NCI-H510A (cell line): Measurements from ENCODE around the gene CCL8.
A peak's percentile ranks its signal among the peaks of the same experiment; 100 is the strongest.
"Not testable (repeated sequence)": the region's sequence is repeated elsewhere in the genome, so short reads cannot be mapped to it uniquely, and the experiment has no call there.

Experiments used
- DNase-seq: peaks from one replicate; lab custom pipeline; 2025; lab: John Stamatoyannopoulos, UW

Gene CCL8

GRCh38 chr17:34314279-34314678 lies 5.0 kb upstream of the CCL8 start:
- DNase-seq: no peak

GRCh38 chr17:34318474-34318873 lies 761 bp upstream of the CCL8 start:
- DNase-seq: no peak

- no peak for DNase-seq
Measured at GRCh38 chr17:34321964-34322363, 2.7 kb downstream of the CCL8 start.

DNA sequence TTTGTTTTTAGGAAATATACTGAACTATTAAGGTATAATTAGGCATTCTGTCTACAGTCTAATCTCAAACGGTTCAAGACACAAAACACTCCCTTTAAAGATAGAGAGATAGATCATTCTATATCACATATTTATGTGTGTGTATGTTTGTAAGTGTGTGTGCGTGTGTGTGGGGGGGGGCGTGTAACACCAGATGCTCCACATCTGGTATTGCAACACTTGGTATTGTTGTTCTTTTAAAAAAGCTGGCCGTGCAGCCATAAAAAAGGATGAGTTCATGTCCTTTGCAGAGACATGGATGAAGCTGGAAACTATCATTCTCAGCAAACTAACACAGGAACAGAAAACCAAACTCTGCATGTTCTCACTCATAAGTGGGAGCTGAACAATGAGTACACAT lies 8.3 kb downstream of the CCL8 start:
- DNase-seq: not testable (repeated sequence)

DNA sequence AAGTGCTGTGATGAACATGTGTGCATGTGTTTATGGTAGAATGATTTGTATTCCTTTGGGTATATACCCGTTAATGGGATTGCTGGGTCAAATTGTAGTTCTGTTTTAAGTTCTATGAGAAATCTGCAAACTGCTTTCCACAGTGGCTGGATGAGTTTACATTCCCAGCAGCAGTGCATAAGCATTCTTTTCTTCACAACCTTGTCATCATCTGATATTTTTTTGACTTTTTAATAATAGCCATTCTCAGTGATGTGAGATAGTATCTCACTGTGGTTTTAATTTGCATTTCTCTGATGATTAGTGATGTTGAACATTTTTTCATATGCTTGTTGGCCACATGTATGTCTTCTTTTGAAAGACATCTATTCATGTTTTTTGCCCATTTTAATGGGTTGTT lies 18.5 kb downstream of the CCL8 start:
- DNase-seq: no peak

GRCh38 chr17:34339138-34339770 lies 20.0 kb downstream of the CCL8 start:
- DNase-seq: no peak

GRCh38 chr17:34341916-34342315 lies 22.7 kb downstream of the CCL8 start:
- DNase-seq: no peak

DNA sequence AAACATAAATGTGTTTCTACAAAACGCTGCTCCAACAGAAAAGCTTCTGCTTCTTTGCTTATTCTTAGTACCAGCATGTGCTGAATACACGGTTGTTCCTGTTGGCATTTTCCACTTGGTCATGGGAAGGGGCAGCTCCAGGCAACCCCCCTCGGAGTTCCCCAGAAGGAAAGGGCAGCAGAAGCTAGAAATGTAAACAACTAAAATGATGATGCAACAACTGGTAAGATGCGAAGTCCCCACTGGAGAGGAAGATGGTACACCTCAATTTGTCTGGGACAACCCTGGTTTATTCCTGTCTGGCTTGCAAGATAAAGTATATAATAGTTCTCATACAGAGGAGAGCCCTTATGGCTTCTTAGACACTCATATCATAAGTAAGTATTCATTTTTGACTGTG lies 27.8 kb downstream of the CCL8 start:
- DNase-seq: no peak

DNA sequence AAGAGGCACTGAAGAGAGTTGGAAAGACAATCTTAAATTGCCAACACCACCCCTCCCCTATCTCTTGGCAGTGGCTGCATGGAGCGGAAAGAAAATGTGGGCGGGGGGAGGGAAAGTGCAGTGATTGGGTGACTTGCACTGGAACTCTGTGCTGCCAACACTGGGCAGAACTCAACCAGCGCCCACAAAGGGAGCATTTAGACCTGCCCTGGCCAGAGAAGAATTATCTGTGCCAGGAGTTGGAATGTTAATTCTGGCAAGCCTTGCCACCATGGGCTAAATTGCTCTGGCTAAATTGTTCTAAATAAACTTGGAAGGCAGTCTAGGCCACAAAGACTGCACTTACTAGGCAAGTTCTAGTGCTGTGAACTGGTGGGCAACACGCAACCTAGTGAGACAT lies 30.5 kb downstream of the CCL8 start:
- DNase-seq: no peak

DNA sequence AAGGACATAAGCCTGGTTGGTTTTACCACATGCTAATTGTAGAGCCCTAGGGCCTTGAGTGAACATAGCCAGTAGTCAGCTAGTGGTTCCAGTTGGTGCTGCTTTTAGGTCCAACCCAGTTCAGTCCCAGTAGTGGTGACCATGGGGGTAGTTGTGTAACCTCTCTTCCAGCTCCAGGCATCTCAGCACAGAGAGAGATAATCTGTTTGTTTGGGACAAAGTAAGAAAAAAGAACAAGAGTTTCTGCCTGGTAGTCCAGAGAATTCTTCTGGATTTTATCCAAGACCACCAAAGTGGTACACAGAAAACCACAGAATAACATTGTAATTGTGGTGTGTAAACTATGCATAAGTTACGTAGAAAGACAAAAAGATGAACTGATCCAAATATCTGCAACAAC lies 31.9 kb downstream of the CCL8 start:
- no peak for DNase-seq

- DNase-seq: no peak
Measured at GRCh38 chr17:34352191-34352590, 33.0 kb downstream of the CCL8 start.

- DNase-seq: no peak
Measured at GRCh38 chr17:34354637-34355036, 35.4 kb downstream of the CCL8 start.

DNA sequence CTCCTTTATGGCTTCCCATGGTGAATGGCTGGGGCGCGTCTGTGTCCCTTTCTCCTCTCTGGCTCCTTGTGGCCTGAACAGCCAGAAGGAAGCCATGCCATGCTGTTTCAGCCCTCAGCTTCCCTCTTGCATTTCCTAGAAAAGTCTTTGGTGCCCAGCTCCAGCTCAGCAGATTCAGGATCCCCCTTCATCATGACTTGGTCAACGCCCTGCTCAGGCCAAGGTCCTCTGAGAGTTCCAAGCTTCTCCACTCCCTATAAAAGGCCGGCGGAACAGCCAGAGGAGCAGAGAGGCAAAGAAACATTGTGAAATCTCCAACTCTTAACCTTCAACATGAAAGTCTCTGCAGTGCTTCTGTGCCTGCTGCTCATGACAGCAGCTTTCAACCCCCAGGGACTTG lies 37.0 kb downstream of the CCL8 start, which contains the start of gene CCL13:
CCL13 (plus strand) TSS at position 287 of the 400 bp plus-strand sequence; CDS start at position 334, 47 bp downstream.
- no peak for DNase-seq

DNA sequence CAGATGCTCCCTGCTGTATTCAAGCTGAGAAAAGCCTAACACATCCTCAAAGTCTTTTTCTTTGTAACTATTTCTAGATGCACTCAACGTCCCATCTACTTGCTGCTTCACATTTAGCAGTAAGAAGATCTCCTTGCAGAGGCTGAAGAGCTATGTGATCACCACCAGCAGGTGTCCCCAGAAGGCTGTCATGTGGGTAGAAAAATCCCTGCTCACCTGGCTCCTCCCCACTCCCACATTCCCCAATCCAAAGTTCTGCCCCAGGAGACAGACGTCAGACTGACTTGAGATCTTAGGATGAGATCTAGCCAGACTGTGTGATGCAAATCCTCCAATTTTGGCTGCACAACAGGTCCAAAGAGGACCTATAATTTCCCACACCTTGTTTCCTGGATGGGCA lies 38.2 kb downstream of the CCL8 start:
- no peak for DNase-seq

GRCh38 chr17:34358631-34359030 lies 39.4 kb downstream of the CCL8 start:
- no peak for DNase-seq

DNA sequence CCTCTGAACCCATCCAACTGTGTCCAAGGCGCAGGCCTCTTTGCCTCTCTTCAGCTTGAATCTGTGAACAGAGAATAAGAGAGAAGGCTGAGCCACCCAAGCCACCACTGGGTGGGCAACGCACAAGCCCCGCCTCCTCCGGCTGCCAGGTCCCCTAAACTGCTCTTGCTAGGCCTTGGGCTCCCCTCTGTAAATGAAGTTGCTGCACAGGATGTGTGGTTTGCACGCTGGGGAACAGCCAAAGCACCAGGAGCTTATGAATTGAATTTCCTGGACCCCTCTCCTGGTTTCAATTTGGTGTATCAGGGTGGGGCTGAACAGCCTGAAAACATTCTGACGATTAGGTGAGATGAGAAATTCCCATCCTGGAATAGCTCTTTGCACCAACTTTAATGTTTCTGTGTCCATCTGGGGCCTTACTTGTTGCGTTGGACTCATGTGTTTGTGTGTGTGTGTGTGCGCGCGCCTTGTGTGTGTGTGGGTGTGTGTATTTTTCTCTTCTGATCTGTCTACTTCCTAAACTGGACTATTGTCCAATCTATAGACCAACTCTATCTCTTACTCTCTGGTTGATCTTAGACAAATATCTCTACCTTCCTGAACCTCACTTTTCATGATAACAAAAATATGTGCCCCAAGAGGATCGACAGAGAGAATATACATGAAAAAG lies 41.5 kb downstream of the CCL8 start:
- no peak for DNase-seq

DNA sequence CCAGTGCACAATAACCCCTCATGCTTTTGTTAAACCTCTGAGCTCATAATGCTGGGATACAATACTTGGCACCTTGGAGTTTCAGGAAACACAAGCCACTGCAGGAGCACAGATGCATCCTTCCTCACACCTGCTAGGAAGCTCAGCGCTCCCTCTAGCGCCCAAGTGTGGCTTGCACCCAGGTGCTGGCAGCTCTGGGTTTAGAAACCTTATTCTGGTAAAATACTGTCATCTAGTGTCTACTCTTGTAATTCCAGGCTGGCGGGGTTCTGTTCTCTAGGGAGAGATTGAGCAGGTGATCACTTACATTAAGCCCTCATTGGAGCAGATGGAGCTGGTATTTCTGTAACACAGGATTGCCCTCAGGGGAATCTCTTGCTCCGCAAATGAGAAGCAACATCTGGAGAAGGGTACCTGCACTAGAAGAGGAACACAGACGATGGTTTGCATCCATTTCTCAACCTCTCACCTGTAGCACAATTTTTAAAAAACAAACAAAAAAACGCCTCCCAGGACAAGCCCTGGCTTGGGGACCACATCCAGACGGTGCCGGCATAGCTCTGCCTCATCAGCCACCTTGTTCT lies 42.3 kb downstream of the CCL8 start:
- DNase-seq: peak; percentile 4

DNA sequence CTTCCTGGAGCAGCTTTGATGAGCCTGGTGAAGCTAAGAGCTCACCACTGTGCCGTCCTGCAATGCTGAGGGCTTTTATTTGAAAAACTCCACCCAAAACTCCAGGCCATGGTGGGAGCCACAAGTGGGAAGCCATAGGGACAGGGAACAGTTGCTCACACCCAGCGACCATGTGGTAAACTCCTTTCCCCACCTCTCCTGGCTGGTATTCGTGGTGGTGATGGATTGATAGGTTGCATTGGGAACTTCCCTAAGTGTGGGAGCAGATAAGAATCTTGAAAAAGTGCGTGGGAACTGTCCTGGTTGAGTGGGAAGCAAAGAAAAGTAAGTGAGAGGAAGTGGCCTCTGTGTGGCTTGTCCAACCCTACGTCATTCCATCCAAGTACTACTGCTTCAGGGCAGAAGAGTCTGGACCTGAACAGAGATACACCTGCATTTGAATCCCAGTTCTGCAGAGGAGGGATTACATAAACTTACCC lies 44.0 kb downstream of the CCL8 start, which contains the start of gene CCL1:
CCL1 (minus strand) TSS at position 51 of the 479 bp plus-strand sequence. CDS start 72 bp downstream, outside the sequence.
- DNase-seq: no peak

DNA sequence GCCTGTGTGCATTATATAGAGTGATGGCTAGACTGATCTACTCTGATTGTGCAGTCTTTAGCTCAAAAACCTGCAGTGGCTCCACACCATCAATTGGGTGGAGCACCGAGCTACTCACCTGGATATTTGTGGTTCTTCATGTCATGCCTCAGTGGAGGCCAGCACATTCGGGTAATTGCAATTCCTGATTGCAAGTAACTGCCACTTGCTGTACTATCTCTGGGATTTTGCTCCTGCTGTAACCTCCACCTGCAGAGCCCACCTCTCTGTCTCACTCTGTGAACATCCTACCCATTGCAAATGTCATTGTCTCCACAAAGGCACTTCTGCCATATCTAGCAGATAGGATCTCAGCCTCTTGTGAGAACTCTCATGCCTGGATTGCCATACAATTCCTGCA lies 45.5 kb downstream of the CCL8 start:
- DNase-seq: no peak

DNA sequence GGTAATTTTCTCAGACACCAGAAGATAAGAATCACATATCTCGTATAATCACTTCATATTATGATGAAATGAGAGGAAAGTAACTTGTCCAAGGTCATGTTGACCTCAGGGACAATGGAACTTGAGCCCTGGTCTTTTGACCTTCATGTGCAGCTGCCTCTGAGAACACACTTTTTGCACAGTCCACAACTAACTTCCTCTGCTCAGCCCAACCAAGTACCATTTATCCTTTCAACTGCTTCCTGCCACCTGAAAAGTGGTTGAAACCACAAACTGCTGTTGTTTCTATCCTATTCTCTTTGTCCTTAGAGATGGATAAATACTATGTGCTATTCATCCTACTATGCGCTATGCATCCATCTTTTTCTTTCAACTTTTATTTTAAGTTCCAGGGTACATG lies 46.1 kb downstream of the CCL8 start:
- DNase-seq: no peak

- no peak for DNase-seq
Measured at GRCh38 chr17:34366010-34366409, 46.8 kb downstream of the CCL8 start.

DNA sequence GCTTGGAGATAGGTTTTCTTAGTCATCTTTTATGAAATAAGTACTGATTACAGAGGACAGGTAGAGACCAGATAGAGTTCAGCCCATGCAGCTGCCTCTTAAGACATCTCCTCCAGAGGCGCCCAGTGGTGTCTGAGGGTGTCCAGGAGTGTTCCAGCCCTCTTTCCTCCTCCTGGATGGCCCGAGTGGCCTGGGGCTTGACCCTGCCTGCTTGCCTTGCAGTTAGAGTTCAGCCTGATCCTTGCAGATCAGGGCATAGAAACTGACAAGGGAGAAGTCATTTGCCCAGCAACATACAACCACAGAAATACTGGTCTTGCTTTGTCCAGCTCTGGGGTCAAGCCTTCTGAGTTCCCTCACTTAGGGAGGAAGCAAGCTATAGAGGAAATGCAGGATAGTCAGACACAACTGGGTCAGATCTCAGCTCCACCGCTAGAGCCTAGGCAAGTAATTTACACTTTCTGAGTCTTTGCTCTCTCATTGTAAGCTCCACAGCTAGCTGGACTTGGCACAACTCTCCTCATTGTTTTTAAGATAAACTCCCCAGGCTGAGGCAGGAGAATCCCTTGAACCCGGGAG lies 47.4 kb downstream of the CCL8 start:
- no peak for DNase-seq
